Vagina (tissue), 2 donors: ENCODE data around the gene DNAAF8. TPM values are rescaled to one million over a fixed set of nuclear protein-coding genes. Genes with fewer than 3 reads are reported as not detected.

Experiments used
- DNase-seq, 2 donors: peaks; one replicate each; pipeline ENCODE4 v3.0.0-alpha.2; 2017; ENCODE audit errors: extremely low spot score in 2 of 2
- H3K27ac ChIP-seq: fragments of 200-600 bp; sonication (generic); one replicate; pipeline ENCODE4 v1.5.1; 2019
- H3K27me3 ChIP-seq: fragments of 200-600 bp; sonication (generic); one replicate; pipeline ENCODE4 v1.5.1; 2019
- H3K36me3 ChIP-seq, 2 donors: fragments of 200-600 bp; sonication (generic); one replicate each; pipeline ENCODE4 v1.5.1; 2017 to 2019
- H3K4me1 ChIP-seq: fragments of 200-600 bp; sonication (generic); one replicate; pipeline ENCODE4 v1.5.1; 2019
- H3K4me3 ChIP-seq, 2 donors: fragments of 200-600 bp; sonication (generic); 1 replicate in 1 of 2; 2 replicates in 1 of 2; pipeline ENCODE4 v1.5.1; 2016 to 2019
- H3K9me3 ChIP-seq: fragments of 200-600 bp; sonication (generic); one replicate; pipeline ENCODE4 v1.5.1; 2019
- CTCF ChIP-seq, 3 experiments: fragments of 450-650 bp in 2 of 3; fragments of 200-600 bp in 1 of 3; sonication (generic) in 1 of 3; IDR thresholded peaks; one replicate each; pipeline ENCODE4 v1.5.1; 2017 to 2019; ENCODE audit warnings: antibody characterized with exemption in 3 of 3, mild to moderate bottlenecking in 2 of 3, moderate library complexity in 2 of 3
- POLR2A ChIP-seq, 2 donors: fragments of 450-650 bp; IDR thresholded peaks; one replicate each; pipeline ENCODE4 v1.6.1; 2017; ENCODE audit warnings: antibody characterized with exemption in 2 of 2, mild to moderate bottlenecking in 2 of 2, moderate library complexity in 2 of 2
- POLR2AphosphoS5 ChIP-seq, 2 donors: sonication (generic); formaldehyde crosslinking; IDR thresholded peaks; one replicate each; pipeline ENCODE4 v1.9.0; 2017; ENCODE audit warnings: antibody characterized with exemption in 2 of 2, mild to moderate bottlenecking in 2 of 2, low read depth in 1 of 2; ENCODE audit not compliant: insufficient read depth in 1 of 2
- intact Hi-C: fragments of 100-400 bp; cut with DNase I; formaldehyde crosslinking; loops from one replicate; pipeline ENCODE4 v1.15.1; 2023
- total RNA-seq: library from RNA; depleted of rRNA; stranded (reverse); fragments of >200 nt; gene quantifications from one replicate; pipeline ENCODE4 v1.2.3, GENCODE V29; 2016

Gene DNAAF8
- total RNA-seq, 1 donor from 2014 or later = not detected

DNA sequence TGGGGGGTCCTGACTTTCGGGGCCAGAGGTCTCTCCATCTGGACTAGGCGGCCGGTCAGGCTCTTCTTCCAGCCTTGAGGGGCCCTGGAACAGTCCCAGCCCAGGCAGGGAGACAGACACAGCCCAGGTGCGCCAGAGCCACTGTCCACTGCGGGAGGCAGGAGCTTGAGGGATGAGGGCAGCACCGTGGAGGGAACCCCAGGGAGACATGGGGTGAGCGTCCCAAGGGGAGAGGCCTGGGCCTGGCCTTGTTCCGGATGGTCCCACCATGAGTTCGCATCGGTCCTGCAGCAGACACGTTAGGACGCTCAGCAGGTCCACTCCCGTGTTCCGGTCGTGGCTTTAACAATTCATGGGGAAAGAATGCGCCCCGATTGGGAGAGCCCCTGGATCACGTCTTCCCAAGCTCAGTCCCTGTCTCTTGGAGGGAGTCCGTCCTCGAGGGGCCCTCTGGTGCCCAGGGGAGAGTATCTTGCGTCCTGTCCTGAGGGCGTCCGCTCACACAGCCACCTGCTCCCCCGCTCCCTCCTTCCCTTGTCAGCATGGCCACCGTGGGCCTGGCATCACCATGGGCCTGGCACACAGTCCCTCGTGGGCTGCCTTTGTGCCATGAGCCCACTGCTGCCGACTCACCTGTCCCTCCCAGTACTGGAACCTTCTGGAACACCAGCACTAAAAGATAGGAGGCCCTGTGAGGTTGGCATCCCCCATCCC lies 47.7 kb upstream of the DNAAF8 start:
- DNase-seq = no peak
- peaks cover 0 to 59% of the 10 kb centered on the region in 2 donors for H3K36me3 ChIP-seq
- intact Hi-C loops = no loop called here
- no peaks in the 10 kb centered on the region for H3K9me3 ChIP-seq
- no peak overlapping the region for H3K4me3 ChIP-seq
- H3K27ac ChIP-seq = no peak overlapping the region
- no peaks in the 10 kb centered on the region for H3K4me1 ChIP-seq
- TF ChIP-seq CTCF (IDR thresholded peaks at IDR 0.05) = no peak
- no peaks in the 10 kb centered on the region for H3K27me3 ChIP-seq

- intact Hi-C loops = no loop called here
- no peaks in the 10 kb centered on the region for H3K9me3 ChIP-seq
- H3K4me1 ChIP-seq = peaks cover 2% of the 10 kb centered on the region
- peaks cover 0 to 53% of the 10 kb centered on the region in 2 donors for H3K36me3 ChIP-seq
- no peak for TF ChIP-seq POLR2AphosphoS5 (IDR thresholded peaks at IDR 0.05; ENCODE audit: insufficient read depth in 1 of 2, low read depth in 1 of 2)
- no peak for TF ChIP-seq POLR2A (IDR thresholded peaks at IDR 0.05)
- no peak for TF ChIP-seq CTCF (IDR thresholded peaks at IDR 0.05)
- H3K4me3 ChIP-seq = no peak overlapping the region
- DNase-seq = no peak
- H3K27me3 ChIP-seq = no peaks in the 10 kb centered on the region
- no peak overlapping the region for H3K27ac ChIP-seq
These were observed 46.9 kb upstream of the DNAAF8 start for GRCh38 chr16:4687416-4687815.

DNA sequence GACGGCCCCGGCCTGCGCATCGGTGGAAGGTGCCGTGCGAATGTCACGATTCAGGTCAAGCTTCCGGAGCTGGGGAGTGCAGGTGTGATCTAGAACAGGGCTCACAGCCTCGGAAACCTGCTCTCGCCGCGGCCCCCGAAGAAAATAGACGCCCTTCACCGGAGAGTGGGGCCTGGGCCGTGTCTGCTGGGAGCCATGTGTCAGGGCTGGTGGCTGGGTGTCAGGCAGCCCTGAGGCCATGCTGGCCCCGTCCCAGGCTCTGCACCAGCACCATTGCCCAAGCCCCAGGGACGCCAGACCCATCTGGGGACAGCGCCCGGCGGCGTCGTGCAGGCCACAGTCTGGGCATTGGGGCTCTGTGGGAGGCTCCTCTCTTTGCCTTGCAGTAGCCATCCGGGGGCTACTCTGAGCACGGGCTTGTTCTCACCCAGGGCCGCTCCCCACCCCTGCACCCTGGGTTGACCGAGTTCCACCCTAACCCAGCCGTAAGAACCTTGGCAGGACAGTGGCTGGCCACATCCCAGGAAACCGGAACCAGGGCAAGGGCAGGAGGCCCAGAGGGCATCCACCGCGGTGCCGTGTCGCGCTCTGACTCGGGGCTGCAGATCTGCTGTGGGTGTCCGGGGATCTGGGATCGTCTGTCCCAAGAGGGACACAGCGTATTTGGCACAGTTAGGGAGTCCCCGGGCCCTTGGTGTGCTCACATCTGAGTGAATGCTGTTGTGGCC lies 46.2 kb upstream of the DNAAF8 start:
- H3K4me1 ChIP-seq = peaks cover 9% of the 10 kb centered on the region
- no peak overlapping the region for H3K4me3 ChIP-seq
- intact Hi-C loops = no loop called here
- no peak overlapping the region for H3K27ac ChIP-seq
- no peaks in the 10 kb centered on the region for H3K27me3 ChIP-seq
- no peak for TF ChIP-seq CTCF (IDR thresholded peaks at IDR 0.05)
- TF ChIP-seq POLR2A (IDR thresholded peaks at IDR 0.05) = no peak
- no peak for TF ChIP-seq POLR2AphosphoS5 (IDR thresholded peaks at IDR 0.05; ENCODE audit: insufficient read depth in 1 of 2, low read depth in 1 of 2)
- H3K9me3 ChIP-seq = no peaks in the 10 kb centered on the region
- H3K36me3 ChIP-seq = peaks cover 0 to 48% of the 10 kb centered on the region in 2 donors
- no peak for DNase-seq

DNA sequence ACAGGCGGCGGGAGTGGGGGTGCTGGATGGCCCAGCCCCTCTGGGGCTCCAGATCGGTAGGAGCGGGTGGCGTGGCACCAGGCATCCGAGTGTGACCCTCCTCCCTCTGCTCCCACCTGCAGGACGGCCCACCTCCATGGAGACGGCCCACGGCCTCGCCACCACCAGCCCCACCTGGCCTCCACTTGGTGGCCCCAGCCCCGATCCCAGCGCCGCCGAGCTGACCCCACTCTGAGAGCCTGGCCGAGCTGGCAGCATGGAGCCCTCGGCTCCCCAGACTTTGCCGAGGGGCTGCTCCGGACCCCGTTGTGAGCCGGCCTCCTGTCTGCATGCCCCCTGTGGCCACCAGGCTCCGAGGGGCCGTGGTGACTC lies 45.7 kb upstream of the DNAAF8 start:
- Histone ChIP-seq H3K27ac (no peak overlapping the region), H3K9me3 (no peaks in the 10 kb centered on the region), H3K4me1 (peaks cover 10% of the 10 kb centered on the region), H3K4me3 (no peak overlapping the region), H3K36me3 (peaks cover 0 to 48% of the 10 kb centered on the region in 2 donors), H3K27me3 (no peaks in the 10 kb centered on the region)
- DNase-seq = no peak
- intact Hi-C loops = no loop called here
- no peak for TF ChIP-seq POLR2AphosphoS5 (IDR thresholded peaks at IDR 0.05; ENCODE audit: insufficient read depth in 1 of 2, low read depth in 1 of 2)
- TF ChIP-seq CTCF (IDR thresholded peaks at IDR 0.05) = no peak
- no peak for TF ChIP-seq POLR2A (IDR thresholded peaks at IDR 0.05)

DNA sequence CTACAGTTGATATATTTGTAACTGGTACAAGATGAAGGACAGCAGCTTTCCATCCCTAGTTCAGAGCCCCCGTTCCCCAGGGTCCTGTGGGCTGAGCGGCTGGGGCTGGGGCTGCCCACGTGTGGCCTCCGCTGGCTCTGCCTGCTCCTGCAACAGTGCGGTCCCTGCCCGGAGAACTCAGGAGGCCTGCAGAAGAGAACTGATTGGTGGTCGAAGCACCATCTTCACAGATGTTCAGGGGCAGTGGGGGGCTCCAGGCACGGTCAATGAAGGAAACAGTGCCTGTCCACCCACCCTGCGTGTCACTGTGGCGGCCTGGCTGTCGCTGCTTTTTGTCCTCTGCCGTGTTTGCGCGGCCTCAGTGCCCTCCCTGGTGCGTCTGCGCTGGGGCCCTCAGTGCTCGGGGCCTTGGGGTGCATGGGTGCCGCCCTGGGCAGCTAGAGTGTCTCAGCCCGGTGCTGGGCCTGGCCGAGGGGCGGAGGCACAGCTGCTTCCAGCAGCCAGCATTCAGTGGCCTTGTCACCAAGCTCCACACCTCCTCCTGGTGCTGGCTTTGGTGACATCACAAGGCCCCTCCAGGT lies 45.2 kb upstream of the DNAAF8 start:
- no peaks in the 10 kb centered on the region for H3K27me3 ChIP-seq
- H3K4me3 ChIP-seq = no peak overlapping the region
- intact Hi-C loops = no loop called here
- H3K36me3 ChIP-seq = peaks cover 0 to 45% of the 10 kb centered on the region in 2 donors
- no peak for TF ChIP-seq POLR2AphosphoS5 (IDR thresholded peaks at IDR 0.05; ENCODE audit: insufficient read depth in 1 of 2, low read depth in 1 of 2)
- no peak for TF ChIP-seq POLR2A (IDR thresholded peaks at IDR 0.05)
- TF ChIP-seq CTCF (IDR thresholded peaks at IDR 0.05) = no peak
- no peak overlapping the region for H3K27ac ChIP-seq
- no peaks in the 10 kb centered on the region for H3K9me3 ChIP-seq
- no peak for DNase-seq
- peaks cover 12% of the 10 kb centered on the region for H3K4me1 ChIP-seq
